ENCODE results near the gene FAM222B.
"Not testable (repeated sequence)": the region's sequence is repeated elsewhere in the genome, so short reads cannot be mapped to it uniquely, and the experiment has no call there.

The FAM222B gene

GRCh38 chr17:28744104-28744971, 98.3 kb downstream of the FAM222B start:
- DNase-seq = peak; percentile 80

GRCh38 chr17:28743243-28744103, 99.1 kb downstream of the FAM222B start, which contains the start of gene TRAF4:
Gene TRAF4, plus strand, starts transcription at chr17:28744011. Its CDS starts 102 bp downstream, at chr17:28744113.
- peak; percentile 88 for DNase-seq

GRCh38 chr17:28741358-28742349, 100.9 kb downstream of the FAM222B start:
- no peak for DNase-seq

- DNase-seq = no peak
Observed at GRCh38 chr17:28740406-28741357, 101.9 kb downstream of the FAM222B start.

GRCh38 chr17:28738680-28739384, 103.8 kb downstream of the FAM222B start:
- no peak for DNase-seq

- DNase-seq = no peak
Observed at GRCh38 chr17:28737770-28738679, 104.6 kb downstream of the FAM222B start.

GRCh38 chr17:28737316-28737715, 105.3 kb downstream of the FAM222B start:
- DNase-seq = no peak

- DNase-seq = not testable (repeated sequence)
Observed at GRCh38 chr17:28735913-28736769, 106.4 kb downstream of the FAM222B start.

- DNase-seq = no peak
Observed at GRCh38 chr17:28735242-28735722, 107.3 kb downstream of the FAM222B start.

- DNase-seq = no peak
Observed at GRCh38 chr17:28734712-28735241, 107.8 kb downstream of the FAM222B start.

GRCh38 chr17:28733346-28733745, 109.2 kb downstream of the FAM222B start:
- no peak for DNase-seq

GRCh38 chr17:28729950-28730330, 112.7 kb downstream of the FAM222B start:
- DNase-seq = no peak

- DNase-seq = peak; percentile 97
Observed at GRCh38 chr17:28728364-28729200, 114.0 kb downstream of the FAM222B start, which contains the start of gene NEK8. Gene NEK8, plus strand, starts transcription at chr17:28728788. Its CDS starts 26 bp downstream, at chr17:28728814.

- peak; percentile 97 for DNase-seq
Observed at GRCh38 chr17:28726627-28727491, 115.7 kb downstream of the FAM222B start.

- DNase-seq = peak; percentile 89
Observed at GRCh38 chr17:28726226-28726626, 116.4 kb downstream of the FAM222B start, which contains the start of gene TLCD1. Gene TLCD1, minus strand, starts transcription at chr17:28726233. Its CDS starts 136 bp downstream, at chr17:28726097.

Measured in femur (tissue), 1 donor.